Measurements from ENCODE around the gene KLC3.

DNA sequence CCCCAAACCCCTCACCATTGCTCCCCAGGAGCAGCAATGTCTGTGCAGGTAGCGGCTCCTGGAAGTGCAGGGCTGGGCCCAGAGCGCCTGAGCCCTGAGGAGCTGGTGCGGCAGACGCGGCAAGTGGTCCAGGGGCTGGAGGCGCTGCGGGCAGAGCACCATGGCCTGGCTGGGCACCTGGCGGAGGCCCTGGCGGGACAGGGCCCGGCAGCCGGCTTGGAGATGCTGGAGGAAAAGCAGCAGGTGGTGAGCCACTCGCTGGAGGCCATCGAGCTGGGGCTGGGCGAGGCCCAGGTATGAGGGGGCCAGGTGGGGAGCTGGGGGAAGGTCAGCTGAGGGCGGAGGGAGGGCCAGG lies 4.9 kb downstream of the KLC3 start:
- no peak for TF ChIP-seq EZH2phosphoT487 (IDR thresholded peaks at IDR 0.05; ENCODE audit: insufficient read depth, low read depth)
- TF ChIP-seq EZH2 (IDR thresholded peaks at IDR 0.05; ENCODE audit: insufficient read depth, poor library complexity, severe bottlenecking) = no peak

Data from GM23248 (cell line).